ENCODE measurements around the gene RPL37A. TPM values are rescaled to one million over a fixed set of nuclear protein-coding genes. Genes with fewer than 3 reads are reported as not detected.

RPL37A gene
- total and polyA plus RNA-seq, 4 donors: 494 to 1,757 (median 1,250) TPM

DNA sequence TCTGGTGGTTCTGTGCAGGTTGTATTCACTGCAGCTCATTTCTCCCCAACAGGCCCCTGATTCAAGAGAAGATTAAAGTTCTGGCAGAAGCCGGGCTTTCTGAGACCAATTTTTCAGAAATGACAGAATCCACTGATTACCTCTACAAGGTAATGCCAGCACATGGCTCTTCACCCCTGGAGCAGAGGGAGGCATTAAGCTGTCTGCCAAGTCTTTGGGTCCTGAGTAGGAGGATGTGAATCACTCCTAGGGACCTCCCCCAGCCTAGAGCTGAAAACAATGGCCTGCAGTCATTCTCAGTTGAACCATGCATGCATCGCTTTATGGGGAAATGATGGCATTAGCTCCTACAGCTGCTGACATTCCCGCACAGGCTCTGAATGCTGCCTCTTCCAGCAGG, 20.5 kb upstream of the RPL37A start:
- Histone ChIP-seq H3K36me3 (ENCODE audit: control insufficient read depth in 4 of 4, insufficient read depth in 3 of 4, low read depth in 1 of 4, low read length in 3 of 4) (peaks cover 0 to 34% (median 11%) of the 10 kb centered on the region in 4 donors), H3K9ac (ENCODE audit: low read depth in 1 of 2, low read length in 2 of 2) (no peak overlapping the region), H3K27me3 (ENCODE audit: control insufficient read depth in 4 of 4, insufficient read depth in 4 of 4, low read length in 3 of 4) (no peaks in the 10 kb centered on the region), H3K27ac (ENCODE audit: low read depth in 1 of 2, low read length in 2 of 2) (no peak overlapping the region), H3K4me1 (ENCODE audit: control insufficient read depth in 4 of 4, insufficient read depth in 4 of 4, low read length in 3 of 4) (no peaks in the 10 kb centered on the region), H3K4me3 (ENCODE audit: low read depth in 1 of 3, low read length in 3 of 3) (no peak overlapping the region), H3K9me3 (ENCODE audit: control insufficient read depth in 4 of 4, low read length in 3 of 4) (no peaks in the 10 kb centered on the region)
- DNase-seq (ENCODE audit: low spot score): no peak
- 96% methylated on average over 3 of the region's 3 CpGs for WGBS
- TF ChIP-seq TAF1 (conservative IDR thresholded peaks at IDR 0.05) (no peak), RAD21 (IDR thresholded peaks at IDR 0.05) (no peak), FOXA2 (IDR thresholded peaks at IDR 0.05) (no peak), SP1 (IDR thresholded peaks at IDR 0.05) (no peak), JUND (IDR thresholded peaks at IDR 0.05) (no peak), HNF4A (conservative IDR thresholded peaks at IDR 0.05) (no peak), FOXA1 (IDR thresholded peaks at IDR 0.05) (no peak), ATF3 (IDR thresholded peaks at IDR 0.05) (no peak), RXRA (IDR thresholded peaks at IDR 0.05) (no peak), EGR1 (IDR thresholded peaks at IDR 0.05; ENCODE audit: low read depth in 2 of 2) (no peak), YY1 (IDR thresholded peaks at IDR 0.05) (no peak), GABPA (IDR thresholded peaks at IDR 0.05 in 1 of 2, conservative IDR thresholded peaks at IDR 0.05 in 1 of 2) (no peak), NR2F2 (IDR thresholded peaks at IDR 0.05) (no peak), CTCF (IDR thresholded peaks at IDR 0.05; ENCODE audit: low read depth, low read length, missing input control) (no peak), HNF4G (IDR thresholded peaks at IDR 0.05) (no peak)
- TF ChIP-seq, protein P1, sequence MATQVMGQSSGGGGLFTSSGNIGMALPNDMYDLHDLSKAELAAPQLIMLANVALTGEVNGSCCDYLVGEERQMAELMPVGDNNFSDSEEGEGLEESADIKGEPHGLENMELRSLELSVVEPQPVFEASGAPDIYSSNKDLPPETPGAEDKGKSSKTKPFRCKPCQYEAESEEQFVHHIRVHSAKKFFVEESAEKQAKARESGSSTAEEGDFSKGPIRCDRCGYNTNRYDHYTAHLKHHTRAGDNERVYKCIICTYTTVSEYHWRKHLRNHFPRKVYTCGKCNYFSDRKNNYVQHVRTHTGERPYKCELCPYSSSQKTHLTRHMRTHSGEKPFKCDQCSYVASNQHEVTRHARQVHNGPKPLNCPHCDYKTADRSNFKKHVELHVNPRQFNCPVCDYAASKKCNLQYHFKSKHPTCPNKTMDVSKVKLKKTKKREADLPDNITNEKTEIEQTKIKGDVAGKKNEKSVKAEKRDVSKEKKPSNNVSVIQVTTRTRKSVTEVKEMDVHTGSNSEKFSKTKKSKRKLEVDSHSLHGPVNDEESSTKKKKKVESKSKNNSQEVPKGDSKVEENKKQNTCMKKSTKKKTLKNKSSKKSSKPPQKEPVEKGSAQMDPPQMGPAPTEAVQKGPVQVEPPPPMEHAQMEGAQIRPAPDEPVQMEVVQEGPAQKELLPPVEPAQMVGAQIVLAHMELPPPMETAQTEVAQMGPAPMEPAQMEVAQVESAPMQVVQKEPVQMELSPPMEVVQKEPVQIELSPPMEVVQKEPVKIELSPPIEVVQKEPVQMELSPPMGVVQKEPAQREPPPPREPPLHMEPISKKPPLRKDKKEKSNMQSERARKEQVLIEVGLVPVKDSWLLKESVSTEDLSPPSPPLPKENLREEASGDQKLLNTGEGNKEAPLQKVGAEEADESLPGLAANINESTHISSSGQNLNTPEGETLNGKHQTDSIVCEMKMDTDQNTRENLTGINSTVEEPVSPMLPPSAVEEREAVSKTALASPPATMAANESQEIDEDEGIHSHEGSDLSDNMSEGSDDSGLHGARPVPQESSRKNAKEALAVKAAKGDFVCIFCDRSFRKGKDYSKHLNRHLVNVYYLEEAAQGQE (IDR thresholded peaks at IDR 0.05): no peak
- TF ChIP-seq, protein P2, sequence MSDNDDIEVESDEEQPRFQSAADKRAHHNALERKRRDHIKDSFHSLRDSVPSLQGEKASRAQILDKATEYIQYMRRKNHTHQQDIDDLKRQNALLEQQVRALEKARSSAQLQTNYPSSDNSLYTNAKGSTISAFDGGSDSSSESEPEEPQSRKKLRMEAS (IDR thresholded peaks at IDR 0.05): no peak

- 98% methylated on average over 1 of the region's 1 CpG for WGBS
- TF ChIP-seq, protein P2 (IDR thresholded peaks at IDR 0.05): no peak
- no peak for TF ChIP-seq ZBTB33 (IDR thresholded peaks at IDR 0.05)
- TF ChIP-seq SP1 (IDR thresholded peaks at IDR 0.05): no peak
- no peak for TF ChIP-seq ATF3 (IDR thresholded peaks at IDR 0.05)
- TF ChIP-seq JUND (IDR thresholded peaks at IDR 0.05): no peak
- no peak for TF ChIP-seq FOXA2 (IDR thresholded peaks at IDR 0.05)
- no peak for TF ChIP-seq EGR1 (IDR thresholded peaks at IDR 0.05; ENCODE audit: low read depth in 2 of 2)
- TF ChIP-seq, protein P1 (IDR thresholded peaks at IDR 0.05): no peak
- no peak for TF ChIP-seq FOXA1 (IDR thresholded peaks at IDR 0.05)
- TF ChIP-seq HNF4G (IDR thresholded peaks at IDR 0.05): no peak
- no peak for TF ChIP-seq GABPA (IDR thresholded peaks at IDR 0.05 in 1 of 2, conservative IDR thresholded peaks at IDR 0.05 in 1 of 2)
- TF ChIP-seq YY1 (IDR thresholded peaks at IDR 0.05): no peak
- TF ChIP-seq HNF4A (conservative IDR thresholded peaks at IDR 0.05): no peak
- no peak for TF ChIP-seq NR2F2 (IDR thresholded peaks at IDR 0.05)
- no peak for TF ChIP-seq RAD21 (IDR thresholded peaks at IDR 0.05)
- no peak for TF ChIP-seq TAF1 (conservative IDR thresholded peaks at IDR 0.05)
Observed at GRCh38 chr2:216478791-216479190, 19.9 kb upstream of the RPL37A start.

More at GRCh38 chr2:216478791-216479190, 19.9 kb upstream of the RPL37A start:
- H3K9me3 ChIP-seq (ENCODE audit: control insufficient read depth in 4 of 4, low read length in 3 of 4): no peaks in the 10 kb centered on the region
- peaks cover 0 to 34% (median 11%) of the 10 kb centered on the region in 4 donors for H3K36me3 ChIP-seq (ENCODE audit: control insufficient read depth in 4 of 4, insufficient read depth in 3 of 4, low read depth in 1 of 4, low read length in 3 of 4)
- no peak overlapping the region for H3K27ac ChIP-seq (ENCODE audit: low read depth in 1 of 2, low read length in 2 of 2)
- H3K27me3 ChIP-seq (ENCODE audit: control insufficient read depth in 4 of 4, insufficient read depth in 4 of 4, low read length in 3 of 4): no peaks in the 10 kb centered on the region
- H3K4me1 ChIP-seq (ENCODE audit: control insufficient read depth in 4 of 4, insufficient read depth in 4 of 4, low read length in 3 of 4): no peaks in the 10 kb centered on the region
- H3K4me3 ChIP-seq (ENCODE audit: low read depth in 1 of 3, low read length in 3 of 3): no peak overlapping the region
- no peak overlapping the region for H3K9ac ChIP-seq (ENCODE audit: low read depth in 1 of 2, low read length in 2 of 2)
- DNase-seq (ENCODE audit: low spot score): no peak

Measured in liver (tissue), 9 donors.